Uterus (tissue), 2 donors: ENCODE measurements around the gene AGPAT3.

Experiments used
- CTCF ChIP-seq, 4 experiments: fragments of 200-600 bp in 2 of 4; fragments of 450-650 bp in 2 of 4; sonication (generic) in 2 of 4; IDR thresholded peaks; one replicate each; pipeline ENCODE4 v1.5.1; 2016 to 2019; ENCODE audit warnings: antibody characterized with exemption in 4 of 4, mild to moderate bottlenecking in 2 of 4, moderate library complexity in 1 of 4
- POLR2A ChIP-seq, 2 donors: fragments of 450-650 bp; IDR thresholded peaks; one replicate each; pipeline ENCODE4 v1.6.1; 2016; ENCODE audit warnings: antibody characterized with exemption in 2 of 2, mild to moderate bottlenecking in 1 of 2, moderate library complexity in 1 of 2

- no peak for TF ChIP-seq CTCF (IDR thresholded peaks at IDR 0.05)
- TF ChIP-seq POLR2A (IDR thresholded peaks at IDR 0.05): no peak
These were observed 61.2 kb downstream of the AGPAT3 start for GRCh38 chr21:43926196-43926595.
